Measurements from ENCODE around the gene USP36.

GRCh38 chr17:78852709-78853121 is 12.1 kb upstream of the USP36 start:
- TF ChIP-seq CTCF (IDR thresholded peaks at IDR 0.05), result no peak
- no peak for TF ChIP-seq POLR2A (IDR thresholded peaks at IDR 0.05)

All from lower leg skin (tissue), 3 donors.